Measurements from ENCODE around the gene PADI4. TPM values are rescaled to one million over a fixed set of nuclear protein-coding genes. Genes with fewer than 3 reads are reported as not detected.
A peak's percentile ranks its signal among the peaks of the same experiment; 100 is the strongest.

The PADI4 gene
- total RNA-seq, 1 experiment from 2014 or later: not detected

DNA sequence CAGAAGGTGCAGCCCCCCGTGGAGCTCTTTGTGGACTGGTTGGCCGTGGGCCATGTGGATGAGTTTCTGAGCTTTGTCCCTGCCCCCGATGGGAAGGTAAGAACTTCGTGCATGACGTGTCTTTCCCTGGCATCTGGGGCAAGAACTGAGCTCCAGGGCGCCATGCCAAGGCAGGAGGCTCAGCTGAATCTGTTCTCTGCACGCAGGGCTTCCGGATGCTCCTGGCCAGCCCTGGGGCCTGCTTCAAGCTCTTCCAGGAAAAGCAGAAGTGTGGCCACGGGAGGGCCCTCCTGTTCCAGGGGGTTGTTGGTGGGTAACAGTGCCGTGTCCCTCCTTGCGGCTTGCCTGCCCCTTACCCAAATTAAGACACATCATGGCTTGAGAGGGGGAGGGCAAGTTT is 31.4 kb upstream of the PADI4 start:
- no peak overlapping the region for H3K27ac ChIP-seq (ENCODE audit: low read length)
- ChIA-PET CTCF (no interaction called here), POLR2A (no interaction called here)
- no peaks in the 10 kb centered on the region for H3K27me3 ChIP-seq (ENCODE audit: control insufficient read depth, insufficient read depth, low read length)
- no peaks in the 10 kb centered on the region for H3K9me3 ChIP-seq (ENCODE audit: control insufficient read depth, insufficient read depth, low read depth, low read length)
- BruUV-seq (replicated peaks): no TSS peak
- no peaks in the 10 kb centered on the region for H3K36me3 ChIP-seq (ENCODE audit: control insufficient read depth, insufficient read depth, low read length)
- peak; percentile 45; the same call in 1 of the 2 replicates for ATAC-seq
- in situ Hi-C loops (cut with HindIII; ENCODE audit: low pct_unique_long_range_greater_than_20kb, low sequenced_read_pairs) (no loop called here), intact Hi-C loops (cut with micrococcal nuclease; ENCODE audit: unreplicated experiment) (no loop called here)
- no peak overlapping the region for H3K4me3 ChIP-seq (ENCODE audit: low read depth in 2 of 2, low read length in 2 of 2)
- TF ChIP-seq SIN3A (IDR thresholded peaks at IDR 0.05; ENCODE audit: borderline replicate concordance, insufficient read depth, low read depth, low read length) (no peak), TCF7L2 (IDR thresholded peaks at IDR 0.05; ENCODE audit: low read depth, low read length) (no peak)
- TF ChIP-seq, protein P1, sequence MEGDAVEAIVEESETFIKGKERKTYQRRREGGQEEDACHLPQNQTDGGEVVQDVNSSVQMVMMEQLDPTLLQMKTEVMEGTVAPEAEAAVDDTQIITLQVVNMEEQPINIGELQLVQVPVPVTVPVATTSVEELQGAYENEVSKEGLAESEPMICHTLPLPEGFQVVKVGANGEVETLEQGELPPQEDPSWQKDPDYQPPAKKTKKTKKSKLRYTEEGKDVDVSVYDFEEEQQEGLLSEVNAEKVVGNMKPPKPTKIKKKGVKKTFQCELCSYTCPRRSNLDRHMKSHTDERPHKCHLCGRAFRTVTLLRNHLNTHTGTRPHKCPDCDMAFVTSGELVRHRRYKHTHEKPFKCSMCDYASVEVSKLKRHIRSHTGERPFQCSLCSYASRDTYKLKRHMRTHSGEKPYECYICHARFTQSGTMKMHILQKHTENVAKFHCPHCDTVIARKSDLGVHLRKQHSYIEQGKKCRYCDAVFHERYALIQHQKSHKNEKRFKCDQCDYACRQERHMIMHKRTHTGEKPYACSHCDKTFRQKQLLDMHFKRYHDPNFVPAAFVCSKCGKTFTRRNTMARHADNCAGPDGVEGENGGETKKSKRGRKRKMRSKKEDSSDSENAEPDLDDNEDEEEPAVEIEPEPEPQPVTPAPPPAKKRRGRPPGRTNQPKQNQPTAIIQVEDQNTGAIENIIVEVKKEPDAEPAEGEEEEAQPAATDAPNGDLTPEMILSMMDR (IDR thresholded peaks at IDR 0.05): no peak
- no peak for DNase-seq (ENCODE audit: low read depth, low spot score)
- no peaks in the 10 kb centered on the region for H3K4me1 ChIP-seq (ENCODE audit: control insufficient read depth, insufficient read depth, low read length)

- ATAC-seq (no peak), DNase-seq (ENCODE audit: low read depth, low spot score) (no peak)
- no peak overlapping the region for H3K4me3 ChIP-seq (ENCODE audit: low read depth in 2 of 2, low read length in 2 of 2)
- ChIA-PET CTCF (interaction anchor here (0.6 to 1.0 kb wide), 3 partner anchors 11 to 153 kb away, joined by 3 to 10 read pairs (median 3); no protein-coding TSS in a partner anchor), POLR2A (no interaction called here)
- H3K36me3 ChIP-seq (ENCODE audit: control insufficient read depth, insufficient read depth, low read length): no peaks in the 10 kb centered on the region
- no peaks in the 10 kb centered on the region for H3K9me3 ChIP-seq (ENCODE audit: control insufficient read depth, insufficient read depth, low read depth, low read length)
- no peaks in the 10 kb centered on the region for H3K27me3 ChIP-seq (ENCODE audit: control insufficient read depth, insufficient read depth, low read length)
- no peaks in the 10 kb centered on the region for H3K4me1 ChIP-seq (ENCODE audit: control insufficient read depth, insufficient read depth, low read length)
- in situ Hi-C loops (cut with HindIII; ENCODE audit: low pct_unique_long_range_greater_than_20kb, low sequenced_read_pairs): no loop called here
- intact Hi-C loops (cut with micrococcal nuclease; ENCODE audit: unreplicated experiment): no loop called here
- no peak for TF ChIP-seq POLR2AphosphoS5 (IDR thresholded peaks at IDR 0.05; ENCODE audit: low read depth, low read length)
- TF ChIP-seq, protein P1 (IDR thresholded peaks at IDR 0.05): no peak
- no peak for TF ChIP-seq REST (IDR thresholded peaks at IDR 0.05; ENCODE audit: insufficient read depth in 1 of 2, low read depth in 2 of 2, low read length in 1 of 2)
- TF ChIP-seq TCF7L2 (IDR thresholded peaks at IDR 0.05; ENCODE audit: low read depth, low read length): no peak
- TF ChIP-seq SIN3A (IDR thresholded peaks at IDR 0.05; ENCODE audit: borderline replicate concordance, insufficient read depth, low read depth, low read length): no peak
- no TSS peak for BruUV-seq (replicated peaks)
- no peak overlapping the region for H3K27ac ChIP-seq (ENCODE audit: low read length)
Observed at GRCh38 chr1:17277511-17278159, 30.4 kb upstream of the PADI4 start.

Data from Panc1 (cell line).